ENCODE measurements around the gene IL4.

IL4 gene

GRCh38 chr5:132704875-132705274 lies 31.1 kb downstream of the IL4 start:
- no peak for DNase-seq

- DNase-seq, result no peak
Observed at GRCh38 chr5:132708645-132709044, 34.9 kb downstream of the IL4 start.

GRCh38 chr5:132714456-132715307 lies 40.9 kb downstream of the IL4 start:
- DNase-seq, result no peak

- no peak for DNase-seq
Observed at GRCh38 chr5:132718544-132719312, 44.9 kb downstream of the IL4 start.

- DNase-seq, result no peak
Observed at GRCh38 chr5:132725745-132726144, 52.0 kb downstream of the IL4 start.

- no peak for DNase-seq
Observed at GRCh38 chr5:132729896-132730295, 56.1 kb downstream of the IL4 start.
